C4-2B (cell line): ENCODE results near the gene IFITM1.
A peak's percentile ranks its signal among the peaks of the same experiment; 100 is the strongest.
"Not testable (repeated sequence)": the region's sequence is repeated elsewhere in the genome, so short reads cannot be mapped to it uniquely, and the experiment has no call there.

Source experiments
- H3K27ac ChIP-seq: fragments of 450-650 bp; 2 replicates; pipeline ENCODE4 v1.5.1; 2017
- CTCF ChIP-seq: fragments of 450-650 bp; conservative IDR thresholded peaks from 2 replicates; pipeline ENCODE4 v1.5.1; 2017; ENCODE audit warnings: mild to moderate bottlenecking
- ZFX ChIP-seq: fragments of 450-650 bp; IDR thresholded peaks from 2 replicates; pipeline ENCODE4 v1.6.1; 2017

The IFITM1 gene

GRCh38 chr11:362642-363442 is 49.0 kb downstream of the IFITM1 start:
- no peak for TF ChIP-seq ZFX
- no peak for TF ChIP-seq CTCF
- no peak overlapping the region for H3K27ac ChIP-seq

- not testable (repeated sequence) for H3K27ac ChIP-seq
Observed at GRCh38 chr11:363443-363805, 49.6 kb downstream of the IFITM1 start.

GRCh38 chr11:363948-364761 is 50.3 kb downstream of the IFITM1 start:
- TF ChIP-seq CTCF (peak; percentile 92), ZFX (no peak)
- H3K27ac ChIP-seq = no peak overlapping the region
